GM23338 (cell line): ENCODE data around the gene TIGAR.

Experiments
- CREB1 ChIP-seq: fragments of 250-450 bp; sonication (Bioruptor Pico); IDR thresholded peaks from 2 replicates; pipeline ENCODE4 v1.5.0; 2020; ENCODE audit warnings: low read depth, mild to moderate bottlenecking, moderate library complexity
- EZH2 ChIP-seq: fragments of 200-600 bp; sonication (generic); IDR thresholded peaks from one replicate; pipeline ENCODE4 v1.8.0; 2017; ENCODE audit warnings: antibody characterized with exemption, mild to moderate bottlenecking, low read depth; ENCODE audit not compliant: unreplicated experiment
- EZH2phosphoT487 ChIP-seq: fragments of 200-600 bp; sonication (generic); IDR thresholded peaks from one replicate; pipeline ENCODE4 v1.8.1; 2018; ENCODE audit warnings: antibody characterized with exemption; ENCODE audit not compliant: unreplicated experiment
- JUNB ChIP-seq: IDR thresholded peaks from one replicate; pipeline ENCODE4 v1.6.1; 2016; ENCODE audit warnings: antibody characterized with exemption; ENCODE audit not compliant: unreplicated experiment
- NANOG ChIP-seq: IDR thresholded peaks from 2 replicates; pipeline ENCODE4 v1.6.1; 2016; ENCODE audit warnings: antibody characterized with exemption, borderline replicate concordance
- POLR2AphosphoS5 ChIP-seq: IDR thresholded peaks from 2 replicates; pipeline ENCODE4 v1.6.1; 2016; ENCODE audit warnings: antibody characterized with exemption, low read depth
- STAT1 ChIP-seq: IDR thresholded peaks from one replicate; pipeline ENCODE4 v1.6.1; 2016; ENCODE audit warnings: antibody characterized with exemption; ENCODE audit not compliant: unreplicated experiment
- ZNF114 ChIP-seq: fragments of 250-450 bp; sonication (Bioruptor Pico); IDR thresholded peaks from 2 replicates; pipeline ENCODE4 v1.5.0; 2020; ENCODE audit warnings: mild to moderate bottlenecking, moderate library complexity
- ZNF331 ChIP-seq: fragments of 250-450 bp; sonication (Bioruptor Pico); IDR thresholded peaks from 2 replicates; pipeline ENCODE4 v1.5.0; 2020; ENCODE audit warnings: low read depth, mild to moderate bottlenecking, moderate library complexity
- TF ChIP-seq, protein P1 (sequence below), 2 experiments: fragments of 200-600 bp in 1 of 2; sonication (generic) in 1 of 2; conservative IDR thresholded peaks; 2 replicates each; pipeline versions ENCODE4 v1.5.1 to v1.6.1; 2016 to 2017; ENCODE audit warnings: antibody characterized with exemption in 2 of 2, low read depth in 2 of 2, mild to moderate bottlenecking in 2 of 2, moderate library complexity in 1 of 2
- TF ChIP-seq, protein P2 (sequence below): IDR thresholded peaks from 2 replicates; pipeline ENCODE4 v1.6.1; 2016; ENCODE audit warnings: antibody characterized with exemption
- TF ChIP-seq, protein P3 (sequence below): IDR thresholded peaks from one replicate; pipeline ENCODE4 v1.6.1; 2018; ENCODE audit warnings: antibody characterized with exemption; ENCODE audit not compliant: unreplicated experiment
- TF ChIP-seq, protein P4 (sequence below): fragments of 250-450 bp; sonication (Bioruptor Pico); IDR thresholded peaks from 2 replicates; pipeline ENCODE4 v1.5.0; 2020; ENCODE audit warnings: mild to moderate bottlenecking, moderate library complexity

DNA sequence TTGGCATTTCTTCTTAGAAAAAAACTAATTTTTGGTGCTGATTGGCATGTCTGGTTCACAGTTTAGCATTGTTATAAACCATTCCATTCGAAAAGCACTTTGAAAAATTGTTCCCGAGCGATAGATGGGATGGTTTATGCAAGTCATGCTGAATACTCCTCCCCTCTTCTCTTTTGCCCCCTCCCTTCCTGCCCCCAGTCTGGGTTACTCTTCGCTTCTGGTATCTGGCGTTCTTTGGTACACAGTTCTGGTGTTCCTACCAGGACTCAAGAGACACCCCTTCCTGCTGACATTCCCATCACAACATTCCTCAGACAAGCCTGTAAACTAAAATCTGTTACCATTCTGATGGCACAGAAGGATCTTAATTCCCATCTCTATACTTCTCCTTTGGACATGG is 20.1 kb upstream of the TIGAR start:
- TF ChIP-seq, protein P1, sequence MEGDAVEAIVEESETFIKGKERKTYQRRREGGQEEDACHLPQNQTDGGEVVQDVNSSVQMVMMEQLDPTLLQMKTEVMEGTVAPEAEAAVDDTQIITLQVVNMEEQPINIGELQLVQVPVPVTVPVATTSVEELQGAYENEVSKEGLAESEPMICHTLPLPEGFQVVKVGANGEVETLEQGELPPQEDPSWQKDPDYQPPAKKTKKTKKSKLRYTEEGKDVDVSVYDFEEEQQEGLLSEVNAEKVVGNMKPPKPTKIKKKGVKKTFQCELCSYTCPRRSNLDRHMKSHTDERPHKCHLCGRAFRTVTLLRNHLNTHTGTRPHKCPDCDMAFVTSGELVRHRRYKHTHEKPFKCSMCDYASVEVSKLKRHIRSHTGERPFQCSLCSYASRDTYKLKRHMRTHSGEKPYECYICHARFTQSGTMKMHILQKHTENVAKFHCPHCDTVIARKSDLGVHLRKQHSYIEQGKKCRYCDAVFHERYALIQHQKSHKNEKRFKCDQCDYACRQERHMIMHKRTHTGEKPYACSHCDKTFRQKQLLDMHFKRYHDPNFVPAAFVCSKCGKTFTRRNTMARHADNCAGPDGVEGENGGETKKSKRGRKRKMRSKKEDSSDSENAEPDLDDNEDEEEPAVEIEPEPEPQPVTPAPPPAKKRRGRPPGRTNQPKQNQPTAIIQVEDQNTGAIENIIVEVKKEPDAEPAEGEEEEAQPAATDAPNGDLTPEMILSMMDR (conservative IDR thresholded peaks at IDR 0.05; ENCODE audit: low read depth in 2 of 2), result no peak
- TF ChIP-seq CREB1 (CRISPR knock-in tag), result no peak
- no peak for TF ChIP-seq EZH2
- TF ChIP-seq, protein P2, sequence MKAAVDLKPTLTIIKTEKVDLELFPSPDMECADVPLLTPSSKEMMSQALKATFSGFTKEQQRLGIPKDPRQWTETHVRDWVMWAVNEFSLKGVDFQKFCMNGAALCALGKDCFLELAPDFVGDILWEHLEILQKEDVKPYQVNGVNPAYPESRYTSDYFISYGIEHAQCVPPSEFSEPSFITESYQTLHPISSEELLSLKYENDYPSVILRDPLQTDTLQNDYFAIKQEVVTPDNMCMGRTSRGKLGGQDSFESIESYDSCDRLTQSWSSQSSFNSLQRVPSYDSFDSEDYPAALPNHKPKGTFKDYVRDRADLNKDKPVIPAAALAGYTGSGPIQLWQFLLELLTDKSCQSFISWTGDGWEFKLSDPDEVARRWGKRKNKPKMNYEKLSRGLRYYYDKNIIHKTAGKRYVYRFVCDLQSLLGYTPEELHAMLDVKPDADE, result no peak
- no peak for TF ChIP-seq POLR2AphosphoS5
- TF ChIP-seq JUNB, result no peak
- TF ChIP-seq EZH2phosphoT487, result no peak
- TF ChIP-seq, protein P3, sequence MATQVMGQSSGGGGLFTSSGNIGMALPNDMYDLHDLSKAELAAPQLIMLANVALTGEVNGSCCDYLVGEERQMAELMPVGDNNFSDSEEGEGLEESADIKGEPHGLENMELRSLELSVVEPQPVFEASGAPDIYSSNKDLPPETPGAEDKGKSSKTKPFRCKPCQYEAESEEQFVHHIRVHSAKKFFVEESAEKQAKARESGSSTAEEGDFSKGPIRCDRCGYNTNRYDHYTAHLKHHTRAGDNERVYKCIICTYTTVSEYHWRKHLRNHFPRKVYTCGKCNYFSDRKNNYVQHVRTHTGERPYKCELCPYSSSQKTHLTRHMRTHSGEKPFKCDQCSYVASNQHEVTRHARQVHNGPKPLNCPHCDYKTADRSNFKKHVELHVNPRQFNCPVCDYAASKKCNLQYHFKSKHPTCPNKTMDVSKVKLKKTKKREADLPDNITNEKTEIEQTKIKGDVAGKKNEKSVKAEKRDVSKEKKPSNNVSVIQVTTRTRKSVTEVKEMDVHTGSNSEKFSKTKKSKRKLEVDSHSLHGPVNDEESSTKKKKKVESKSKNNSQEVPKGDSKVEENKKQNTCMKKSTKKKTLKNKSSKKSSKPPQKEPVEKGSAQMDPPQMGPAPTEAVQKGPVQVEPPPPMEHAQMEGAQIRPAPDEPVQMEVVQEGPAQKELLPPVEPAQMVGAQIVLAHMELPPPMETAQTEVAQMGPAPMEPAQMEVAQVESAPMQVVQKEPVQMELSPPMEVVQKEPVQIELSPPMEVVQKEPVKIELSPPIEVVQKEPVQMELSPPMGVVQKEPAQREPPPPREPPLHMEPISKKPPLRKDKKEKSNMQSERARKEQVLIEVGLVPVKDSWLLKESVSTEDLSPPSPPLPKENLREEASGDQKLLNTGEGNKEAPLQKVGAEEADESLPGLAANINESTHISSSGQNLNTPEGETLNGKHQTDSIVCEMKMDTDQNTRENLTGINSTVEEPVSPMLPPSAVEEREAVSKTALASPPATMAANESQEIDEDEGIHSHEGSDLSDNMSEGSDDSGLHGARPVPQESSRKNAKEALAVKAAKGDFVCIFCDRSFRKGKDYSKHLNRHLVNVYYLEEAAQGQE, result no peak
- no peak for TF ChIP-seq ZNF114
- TF ChIP-seq, protein P4, sequence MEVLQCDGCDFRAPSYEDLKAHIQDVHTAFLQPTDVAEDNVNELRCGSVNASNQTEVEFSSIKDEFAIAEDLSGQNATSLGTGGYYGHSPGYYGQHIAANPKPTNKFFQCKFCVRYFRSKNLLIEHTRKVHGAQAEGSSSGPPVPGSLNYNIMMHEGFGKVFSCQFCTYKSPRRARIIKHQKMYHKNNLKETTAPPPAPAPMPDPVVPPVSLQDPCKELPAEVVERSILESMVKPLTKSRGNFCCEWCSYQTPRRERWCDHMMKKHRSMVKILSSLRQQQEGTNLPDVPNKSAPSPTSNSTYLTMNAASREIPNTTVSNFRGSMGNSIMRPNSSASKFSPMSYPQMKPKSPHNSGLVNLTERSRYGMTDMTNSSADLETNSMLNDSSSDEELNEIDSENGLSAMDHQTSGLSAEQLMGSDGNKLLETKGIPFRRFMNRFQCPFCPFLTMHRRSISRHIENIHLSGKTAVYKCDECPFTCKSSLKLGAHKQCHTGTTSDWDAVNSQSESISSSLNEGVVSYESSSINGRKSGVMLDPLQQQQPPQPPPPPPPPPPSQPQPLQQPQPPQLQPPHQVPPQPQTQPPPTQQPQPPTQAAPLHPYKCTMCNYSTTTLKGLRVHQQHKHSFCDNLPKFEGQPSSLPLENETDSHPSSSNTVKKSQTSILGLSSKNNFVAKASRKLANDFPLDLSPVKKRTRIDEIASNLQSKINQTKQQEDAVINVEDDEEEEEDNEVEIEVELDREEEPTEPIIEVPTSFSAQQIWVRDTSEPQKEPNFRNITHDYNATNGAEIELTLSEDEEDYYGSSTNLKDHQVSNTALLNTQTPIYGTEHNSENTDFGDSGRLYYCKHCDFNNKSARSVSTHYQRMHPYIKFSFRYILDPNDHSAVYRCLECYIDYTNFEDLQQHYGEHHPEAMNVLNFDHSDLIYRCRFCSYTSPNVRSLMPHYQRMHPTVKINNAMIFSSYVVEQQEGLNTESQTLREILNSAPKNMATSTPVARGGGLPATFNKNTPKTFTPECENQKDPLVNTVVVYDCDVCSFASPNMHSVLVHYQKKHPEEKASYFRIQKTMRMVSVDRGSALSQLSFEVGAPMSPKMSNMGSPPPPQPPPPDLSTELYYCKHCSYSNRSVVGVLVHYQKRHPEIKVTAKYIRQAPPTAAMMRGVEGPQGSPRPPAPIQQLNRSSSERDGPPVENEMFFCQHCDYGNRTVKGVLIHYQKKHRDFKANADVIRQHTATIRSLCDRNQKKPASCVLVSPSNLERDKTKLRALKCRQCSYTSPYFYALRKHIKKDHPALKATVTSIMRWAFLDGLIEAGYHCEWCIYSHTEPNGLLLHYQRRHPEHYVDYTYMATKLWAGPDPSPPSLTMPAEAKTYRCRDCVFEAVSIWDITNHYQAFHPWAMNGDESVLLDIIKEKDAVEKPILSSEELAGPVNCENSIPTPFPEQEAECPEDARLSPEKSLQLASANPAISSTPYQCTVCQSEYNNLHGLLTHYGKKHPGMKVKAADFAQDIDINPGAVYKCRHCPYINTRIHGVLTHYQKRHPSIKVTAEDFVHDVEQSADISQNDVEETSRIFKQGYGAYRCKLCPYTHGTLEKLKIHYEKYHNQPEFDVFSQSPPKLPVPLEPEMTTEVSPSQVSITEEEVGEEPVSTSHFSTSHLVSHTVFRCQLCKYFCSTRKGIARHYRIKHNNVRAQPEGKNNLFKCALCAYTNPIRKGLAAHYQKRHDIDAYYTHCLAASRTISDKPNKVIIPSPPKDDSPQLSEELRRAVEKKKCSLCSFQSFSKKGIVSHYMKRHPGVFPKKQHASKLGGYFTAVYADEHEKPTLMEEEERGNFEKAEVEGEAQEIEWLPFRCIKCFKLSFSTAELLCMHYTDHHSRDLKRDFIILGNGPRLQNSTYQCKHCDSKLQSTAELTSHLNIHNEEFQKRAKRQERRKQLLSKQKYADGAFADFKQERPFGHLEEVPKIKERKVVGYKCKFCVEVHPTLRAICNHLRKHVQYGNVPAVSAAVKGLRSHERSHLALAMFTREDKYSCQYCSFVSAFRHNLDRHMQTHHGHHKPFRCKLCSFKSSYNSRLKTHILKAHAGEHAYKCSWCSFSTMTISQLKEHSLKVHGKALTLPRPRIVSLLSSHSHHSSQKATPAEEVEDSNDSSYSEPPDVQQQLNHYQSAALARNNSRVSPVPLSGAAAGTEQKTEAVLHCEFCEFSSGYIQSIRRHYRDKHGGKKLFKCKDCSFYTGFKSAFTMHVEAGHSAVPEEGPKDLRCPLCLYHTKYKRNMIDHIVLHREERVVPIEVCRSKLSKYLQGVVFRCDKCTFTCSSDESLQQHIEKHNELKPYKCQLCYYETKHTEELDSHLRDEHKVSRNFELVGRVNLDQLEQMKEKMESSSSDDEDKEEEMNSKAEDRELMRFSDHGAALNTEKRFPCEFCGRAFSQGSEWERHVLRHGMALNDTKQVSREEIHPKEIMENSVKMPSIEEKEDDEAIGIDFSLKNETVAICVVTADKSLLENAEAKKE, result no peak
- no peak for TF ChIP-seq STAT1
- TF ChIP-seq NANOG, result no peak
- no peak for TF ChIP-seq ZNF331 (CRISPR knock-in tag)
